Stimulated activated CD4-positive, alpha-beta T cell treated with anti-CD3 and anti-CD28 coated beads, Interleukin-15, amount 100 ng/mL, for 24 hours (primary cell): ENCODE data around the gene MDFIC2.
"Not testable (repeated sequence)": the region's sequence is repeated elsewhere in the genome, so short reads cannot be mapped to it uniquely, and the experiment has no call there.

Experiments used
- DNase-seq: peaks from one replicate; pipeline ENCODE4 v3.0.0-alpha.2; 2020

MDFIC2 gene

DNA sequence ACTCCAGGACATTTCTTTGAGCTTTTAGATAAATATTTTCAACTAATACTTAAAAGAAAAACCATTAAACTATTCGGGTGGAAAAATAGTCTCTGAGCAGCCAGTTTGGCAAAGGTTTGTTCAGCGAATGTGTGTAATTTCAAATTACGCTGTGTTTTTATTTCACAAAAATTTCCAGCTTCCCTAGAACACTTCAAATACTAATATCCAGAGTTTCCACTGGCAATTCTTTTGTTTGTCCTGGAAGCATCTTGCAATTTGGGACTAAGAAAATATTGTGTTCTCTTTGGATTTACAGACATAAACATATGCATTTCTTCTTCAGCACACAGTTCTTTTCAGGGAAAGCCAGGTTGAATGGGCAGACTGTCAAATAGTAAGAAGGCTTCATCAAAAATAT is 61.9 kb downstream of the MDFIC2 start:
- no peak for DNase-seq

- no peak for DNase-seq
These were observed 62.8 kb downstream of the MDFIC2 start for GRCh38 chr3:70249509-70250160.

DNA sequence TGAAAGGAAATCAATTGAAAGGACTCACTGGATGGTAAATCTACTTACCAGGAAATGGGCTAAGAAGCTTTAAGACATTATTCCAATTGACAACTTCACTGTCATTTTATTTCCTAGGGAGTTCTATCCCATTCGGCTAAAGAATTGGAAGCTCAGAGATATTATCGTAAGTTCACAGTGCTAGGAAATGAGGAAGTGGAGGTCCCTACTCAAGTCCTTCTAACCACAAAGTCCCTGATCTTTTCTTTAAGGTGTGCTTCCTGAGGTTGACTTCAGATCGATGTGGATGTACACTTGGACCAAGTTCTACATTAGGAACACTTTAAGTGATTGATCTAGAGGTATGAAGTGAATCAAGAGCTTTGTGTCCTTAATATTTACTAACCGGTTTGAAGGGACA is 63.6 kb downstream of the MDFIC2 start:
- no peak for DNase-seq

GRCh38 chr3:70247955-70248354 is 64.5 kb downstream of the MDFIC2 start:
- no peak for DNase-seq

GRCh38 chr3:70245746-70246525 is 66.5 kb downstream of the MDFIC2 start:
- no peak for DNase-seq

DNA sequence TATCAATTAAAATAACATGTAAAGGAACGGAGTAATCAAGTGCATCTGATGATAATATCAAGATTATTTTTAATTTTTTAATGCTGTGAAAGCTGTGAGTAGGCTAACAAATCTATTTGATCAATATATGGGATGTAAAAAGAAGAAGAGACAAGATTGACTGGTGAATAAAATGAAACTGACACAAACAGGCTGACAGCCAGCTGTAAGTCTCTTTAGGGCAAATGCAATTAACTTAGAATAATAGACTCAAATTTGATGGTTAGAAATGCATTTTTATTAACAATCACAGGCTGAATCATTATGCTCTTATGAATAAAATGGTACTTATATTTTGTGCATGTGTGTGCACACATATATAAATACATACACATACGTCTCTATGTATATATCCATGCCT is 68.0 kb downstream of the MDFIC2 start:
- DNase-seq, result no peak

- no peak for DNase-seq
These were observed 70.0 kb downstream of the MDFIC2 start for GRCh38 chr3:70242297-70242882.

DNA sequence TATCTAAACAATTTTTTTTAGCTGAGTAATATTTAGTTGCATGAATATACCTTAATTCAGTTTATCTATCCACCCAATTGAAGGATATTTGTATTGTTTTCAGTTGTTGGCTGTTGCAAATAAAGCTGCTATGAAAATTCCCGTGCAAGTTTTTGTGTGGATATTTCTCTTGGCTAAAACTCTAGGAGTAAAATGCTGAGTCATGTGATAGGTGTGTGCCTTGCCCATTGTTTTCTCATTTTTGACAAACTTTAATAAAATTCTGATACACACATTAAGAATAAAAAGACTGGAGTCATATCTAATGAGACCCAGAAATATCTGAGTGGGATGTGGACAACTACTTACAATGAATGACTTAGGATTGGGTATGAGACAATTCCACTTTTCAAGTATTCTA is 78.6 kb downstream of the MDFIC2 start:
- no peak for DNase-seq

- DNase-seq, result no peak
These were observed 79.3 kb downstream of the MDFIC2 start for GRCh38 chr3:70233112-70233511.

DNA sequence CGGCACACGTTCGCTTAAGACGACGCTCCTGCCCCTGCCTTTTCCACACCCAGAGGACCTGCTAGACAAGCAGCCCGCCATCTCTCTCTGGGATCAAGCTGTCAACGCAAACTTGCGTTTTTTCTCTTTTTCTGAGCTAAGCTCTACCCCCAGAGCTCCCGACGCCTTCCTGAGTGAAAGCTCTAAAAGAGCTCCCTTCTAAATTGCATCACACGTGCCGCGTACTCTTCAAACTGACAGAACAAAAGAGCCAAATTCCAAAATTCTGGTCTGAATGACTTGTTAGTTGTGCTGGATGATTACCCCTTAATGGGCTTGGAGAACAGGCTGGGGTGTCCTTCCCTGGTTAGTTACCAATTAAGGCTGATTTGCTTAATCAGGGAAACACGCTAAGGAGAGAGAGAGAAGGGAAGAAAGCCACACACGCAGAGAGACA is 81.2 kb downstream of the MDFIC2 start:
- no peak for DNase-seq

GRCh38 chr3:70227437-70227836 is 85.0 kb downstream of the MDFIC2 start:
- DNase-seq, result no peak

DNA sequence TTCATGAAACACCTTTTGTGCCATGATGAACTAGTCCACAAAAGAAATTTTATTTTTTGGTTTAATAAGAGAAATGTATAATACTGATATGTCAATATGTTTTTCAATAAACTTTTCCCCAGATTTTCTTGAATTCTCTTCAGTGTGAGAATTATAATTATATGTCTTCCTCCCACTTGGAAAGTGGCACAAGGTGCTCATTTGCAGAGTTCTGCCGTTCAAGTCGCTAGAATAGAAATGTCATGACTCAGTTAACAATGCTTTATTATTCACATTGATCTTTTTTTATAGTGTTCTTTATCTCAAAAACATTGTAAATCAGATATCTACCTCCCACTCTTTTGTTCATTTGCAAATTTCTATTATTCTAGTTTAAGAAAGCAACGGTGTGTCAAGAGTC is 87.3 kb downstream of the MDFIC2 start:
- DNase-seq, result no peak

DNA sequence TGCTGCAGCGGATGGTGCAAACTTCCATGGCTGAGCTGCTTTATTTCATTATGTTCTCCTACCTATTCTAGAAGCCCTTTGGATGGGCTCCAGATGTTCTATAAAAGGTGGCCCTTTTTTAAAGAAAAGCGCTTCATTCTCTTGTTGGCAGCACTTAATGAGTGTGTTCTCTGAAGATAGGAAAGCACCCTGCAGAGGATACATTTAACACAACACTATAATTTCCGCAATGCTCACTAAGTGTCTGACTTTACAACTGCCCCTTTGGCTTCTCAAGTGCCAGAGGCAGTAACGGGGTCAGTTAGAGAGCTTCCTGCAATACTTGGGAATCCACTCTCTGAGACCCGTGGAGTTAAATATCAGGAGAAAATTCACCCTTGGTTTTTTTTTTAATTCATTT is 88.1 kb downstream of the MDFIC2 start:
- no peak for DNase-seq

DNA sequence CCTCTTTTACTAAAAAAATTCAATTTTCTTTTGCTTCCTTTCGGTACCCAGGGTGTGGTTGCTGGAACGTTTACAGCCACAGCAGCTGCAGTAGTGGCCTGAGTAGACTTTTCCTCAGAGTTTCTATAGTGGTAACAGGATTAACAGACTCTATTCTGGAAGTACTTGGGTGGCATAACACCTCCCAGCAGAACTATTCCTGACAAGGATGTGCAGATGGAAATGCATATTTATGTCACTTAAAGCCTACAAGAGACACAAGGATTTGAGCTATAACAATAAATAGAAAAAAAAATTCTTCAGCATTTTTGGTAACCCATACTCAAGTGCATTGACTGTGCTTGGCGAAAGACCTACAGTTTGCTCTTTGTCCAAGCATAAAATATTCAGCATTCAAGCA is 94.0 kb downstream of the MDFIC2 start:
- no peak for DNase-seq

GRCh38 chr3:70211274-70211673 is 101.2 kb downstream of the MDFIC2 start:
- not testable (repeated sequence) for DNase-seq

DNA sequence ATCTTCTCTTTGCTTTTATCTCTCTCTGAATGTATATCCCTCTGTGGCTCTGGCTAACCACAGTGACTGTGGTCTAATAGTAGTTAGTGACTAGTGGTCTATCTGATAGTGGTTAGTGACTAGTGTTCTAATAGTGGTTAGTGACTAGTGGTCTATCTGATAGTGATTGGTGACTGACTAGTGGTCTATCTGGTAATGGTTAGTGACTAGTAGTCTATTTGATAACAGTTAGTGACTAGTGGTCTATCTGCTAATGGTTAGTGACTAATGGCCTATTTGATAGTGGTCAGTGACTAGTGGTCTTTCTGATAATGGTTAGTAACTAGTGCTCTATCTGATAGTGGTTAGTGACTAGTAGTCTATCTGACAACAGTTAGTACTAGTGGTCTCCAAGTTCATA is 110.5 kb downstream of the MDFIC2 start:
- DNase-seq, result no peak

- no peak for DNase-seq
These were observed 122.5 kb downstream of the MDFIC2 start for GRCh38 chr3:70189884-70190473.

GRCh38 chr3:70186221-70186620 is 126.2 kb downstream of the MDFIC2 start:
- DNase-seq, result no peak

DNA sequence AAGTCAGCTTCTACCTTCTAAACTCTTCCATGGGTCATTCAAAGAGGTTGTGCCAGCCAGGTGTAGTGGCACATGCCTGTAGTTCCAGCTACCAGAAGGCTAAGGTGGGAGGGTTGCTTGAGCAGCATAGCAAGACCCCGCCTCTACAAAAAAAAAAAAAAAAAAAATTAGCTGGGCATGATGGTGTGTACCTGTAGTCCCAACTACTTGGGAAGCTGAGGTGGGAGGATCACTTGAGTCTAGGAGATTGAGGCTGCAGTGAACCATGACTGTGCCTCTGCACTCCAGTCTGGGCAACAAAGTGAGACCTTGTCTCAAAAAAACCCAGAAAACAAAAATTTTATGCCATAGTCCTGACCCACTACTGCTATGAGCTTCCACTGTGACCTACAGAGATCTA is 126.8 kb downstream of the MDFIC2 start:
- DNase-seq, result no peak

- DNase-seq, result no peak
These were observed 128.5 kb downstream of the MDFIC2 start for GRCh38 chr3:70183781-70184504.

- DNase-seq, result no peak
These were observed 130.3 kb downstream of the MDFIC2 start for GRCh38 chr3:70182166-70182565.

- DNase-seq, result no peak
These were observed 131.8 kb downstream of the MDFIC2 start for GRCh38 chr3:70180664-70181063.

- DNase-seq, result no peak
These were observed 133.3 kb downstream of the MDFIC2 start for GRCh38 chr3:70179111-70179510.
